K562 (cell line): ENCODE data around the gene DPP4. TPM values are rescaled to one million over a fixed set of nuclear protein-coding genes. Genes with fewer than 3 reads are reported as not detected.

Source experiments
- ATAC-seq: fragments of 200-7000 bp; cut with Tn5 transposase; 3 replicates; pipeline ENCODE4 v1.9.1; 2020; ENCODE audit warnings: moderate library complexity
- BruUV-seq: library from RNA; stranded (reverse); fragments of 400-500 nt; replicated peaks from 2 replicates; lab custom pipeline; 2021; lab: Mats Ljungman, UMichigan
- CTCF ChIA-PET: fragments of 300-600 bp; formaldehyde crosslinking; extraction: SDS; loops from one replicate; lab custom pipeline; 2021; ENCODE audit warnings: low intra/inter-chr PET ratio; lab: Yijun Ruan, JAX
- POLR2A ChIA-PET: fragments of 300-600, 350-650 bp; sonication (Branson Sonifier 250); formaldehyde crosslinking; extraction: SDS; loops from one replicate; lab custom pipeline; 2021; ENCODE audit warnings: antibody characterized with exemption, inconsistent platforms; lab: Yijun Ruan, JAX
- DNase-seq, 4 experiments: peaks; one replicate each; pipeline versions ENCODE4 v3.0.0 to v3.0.0-alpha.2; 2011 to 2018; ENCODE audit warnings: low spot score in 3 of 4, mixed read lengths in 3 of 4; ENCODE audit errors: extremely low read depth in 1 of 4
- FAIRE-seq: peaks from 2 replicates; lab custom pipeline; 2011; peaks lifted over from hg19 to GRCh38; lab: Jason Lieb, UNC
- H2AFZ ChIP-seq: 2 replicates; pipeline ENCODE4 v1.6.0; 2011; ENCODE audit warnings: low read depth, low read length, control low read depth, inconsistent platforms
- H3K27ac ChIP-seq: fragments of 200-600 bp; 3 replicates; pipeline ENCODE4 v1.8.0; 2011; ENCODE audit warnings: low read depth, mild to moderate bottlenecking, control low read depth, inconsistent platforms, low read length, moderate library complexity, mixed read lengths; ENCODE audit errors: extremely low read depth
- H3K27me3 ChIP-seq, 2 experiments: fragments of 300-600 bp in 1 of 2; 2 replicates in 1 of 2; 3 replicates in 1 of 2; pipeline versions ENCODE4 v1.6.0 to v1.8.0; 2011; ENCODE audit warnings: inconsistent platforms in 2 of 2, low read length in 2 of 2, mild to moderate bottlenecking in 1 of 2, mixed read lengths in 1 of 2, moderate library complexity in 1 of 2; ENCODE audit not compliant: control insufficient read depth in 2 of 2, insufficient read depth in 2 of 2
- H3K36me3 ChIP-seq: fragments of 300-600 bp; 3 replicates; pipeline ENCODE4 v1.8.0; 2011; ENCODE audit warnings: mild to moderate bottlenecking, low read length, inconsistent platforms; ENCODE audit not compliant: control insufficient read depth, insufficient read depth
- H3K4me1 ChIP-seq, 2 experiments: fragments of 200-600 bp in 1 of 2; replicated peaks in 1 of 2; 2 replicates in 1 of 2; 3 replicates in 1 of 2; pipeline versions ENCODE4 v1.5.1 to v1.8.0; 2011; ENCODE audit warnings: inconsistent platforms in 2 of 2, low read length in 2 of 2, mild to moderate bottlenecking in 1 of 2, mixed read lengths in 1 of 2, moderate library complexity in 1 of 2; ENCODE audit not compliant: control insufficient read depth in 2 of 2, insufficient read depth in 2 of 2
- H3K4me2 ChIP-seq: 2 replicates; pipeline ENCODE4 v1.6.1; 2011; ENCODE audit warnings: low read length, control low read depth, inconsistent platforms, mixed read lengths; ENCODE audit not compliant: insufficient read depth
- H3K4me3 ChIP-seq: fragments of 200-600 bp; sonication (generic), shearing (Covaris generic); 2 replicates; pipeline ENCODE4 v1.5.1; 2016; ENCODE audit warnings: control low read depth, inconsistent platforms
- H3K79me2 ChIP-seq: fragments of 200-600 bp; 3 replicates; pipeline ENCODE4 v1.8.0; 2011; ENCODE audit warnings: low read length, inconsistent platforms; ENCODE audit not compliant: control insufficient read depth, insufficient read depth
- H3K9ac ChIP-seq, 2 experiments: 2 replicates each; pipeline versions ENCODE4 v1.6.0 to v1.6.1; 2011; ENCODE audit warnings: low read depth in 2 of 2, low read length in 2 of 2, control low read depth in 1 of 2, inconsistent platforms in 1 of 2, mild to moderate bottlenecking in 1 of 2, mixed read lengths in 1 of 2; ENCODE audit not compliant: insufficient read depth in 1 of 2
- H3K9me1 ChIP-seq: one replicate; pipeline ENCODE4 v1.6.0; 2011; ENCODE audit warnings: inconsistent platforms, mild to moderate bottlenecking, low read length, moderate library complexity; ENCODE audit not compliant: control insufficient read depth, insufficient read depth
- H3K9me3 ChIP-seq: replicated peaks from 2 replicates; pipeline ENCODE4 v1.5.1; 2011; ENCODE audit warnings: low read depth, low read length, inconsistent platforms; ENCODE audit not compliant: control insufficient read depth, insufficient read depth
- H4K20me1 ChIP-seq: replicated peaks from 2 replicates; pipeline ENCODE4 v1.6.1; 2011; ENCODE audit warnings: low read length, inconsistent platforms, mixed read lengths; ENCODE audit not compliant: control insufficient read depth, insufficient read depth
- E2F6 ChIP-seq, 2 experiments: IDR thresholded peaks; 2 replicates each; pipeline ENCODE4 v1.6.1; 2011; ENCODE audit warnings: borderline replicate concordance in 1 of 2, control low read depth in 1 of 2, low read depth in 1 of 2, low read length in 1 of 2, mild to moderate bottlenecking in 1 of 2, mixed read lengths in 1 of 2, moderate library complexity in 1 of 2; ENCODE audit not compliant: insufficient read depth in 1 of 2, insufficient read length in 1 of 2, poor library complexity in 1 of 2, severe bottlenecking in 1 of 2; ENCODE audit errors: extremely low read depth in 1 of 2
- HNRNPL ChIP-seq: fragments of 200-400 bp; formaldehyde crosslinking; IDR thresholded peaks from 2 replicates; pipeline ENCODE4 v1.6.1; 2017; ENCODE audit warnings: low read depth, mild to moderate bottlenecking, low read length
- IFI16 ChIP-seq: fragments of 250-450 bp; sonication (Bioruptor Pico); IDR thresholded peaks from 2 replicates; pipeline ENCODE4 v2.1.2; 2022; ENCODE audit warnings: mild to moderate bottlenecking, inconsistent platforms
- MIER1 ChIP-seq: fragments of 450-650 bp; IDR thresholded peaks from 2 replicates; pipeline ENCODE4 v1.6.1; 2016; ENCODE audit warnings: antibody characterized with exemption, mild to moderate bottlenecking, low read depth
- MITF ChIP-seq: IDR thresholded peaks from 2 replicates; pipeline ENCODE4 v1.6.1; 2014; ENCODE audit warnings: antibody characterized with exemption
- NEUROD1 ChIP-seq: fragments of 150-350 bp; IDR thresholded peaks from 2 replicates; pipeline ENCODE4 v1.6.1; 2014; ENCODE audit warnings: borderline replicate concordance, low read length, low read depth; ENCODE audit not compliant: partially characterized antibody
- RAD51 ChIP-seq: fragments of 450-650 bp; IDR thresholded peaks from 2 replicates; pipeline ENCODE4 v1.7.1; 2016; ENCODE audit warnings: low read depth, mild to moderate bottlenecking, borderline replicate concordance
- SMAD4 ChIP-seq: fragments of 250-450 bp; sonication (Bioruptor Pico); conservative IDR thresholded peaks from 2 replicates; pipeline ENCODE4 v1.8.0; 2021; ENCODE audit warnings: inconsistent platforms, mild to moderate bottlenecking, moderate library complexity
- TFAP4 ChIP-seq: sonication (generic); formaldehyde crosslinking; IDR thresholded peaks from 2 replicates; pipeline ENCODE4 v1.8.0; 2022; ENCODE audit warnings: missing genetic modification reagents, mild to moderate bottlenecking, moderate library complexity, borderline replicate concordance
- ZBTB17 ChIP-seq: fragments of 450-650 bp; formaldehyde crosslinking; IDR thresholded peaks from 2 replicates; pipeline ENCODE4 v1.4.0; 2020; ENCODE audit warnings: mild to moderate bottlenecking
- ZFX ChIP-seq: sonication (generic); formaldehyde crosslinking; IDR thresholded peaks from 2 replicates; pipeline ENCODE4 v1.8.0; 2022; ENCODE audit warnings: mild to moderate bottlenecking, missing genetic modification reagents, moderate library complexity
- ZNF239 ChIP-seq: fragments of 250-450 bp; sonication (Bioruptor Pico); IDR thresholded peaks from 2 replicates; pipeline ENCODE4 v1.4.0; 2020; ENCODE audit warnings: mild to moderate bottlenecking
- ZNF76 ChIP-seq: fragments of 250-450 bp; sonication (Bioruptor Pico); IDR thresholded peaks from 2 replicates; pipeline ENCODE4 v1.4.0; 2020; ENCODE audit warnings: mild to moderate bottlenecking, moderate library complexity, borderline replicate concordance
- WGBS: fragments of 100-300 bp; shearing (Covaris generic); methylation state at CpG from one replicate; pipeline ENCODE4 v1.1.6; 2016; ENCODE audit warnings: low coverage, mixed read lengths; ENCODE audit not compliant: insufficient coverage; ENCODE audit errors: missing lambda C conversion rate; 5-methylcytosine and 5-hydroxymethylcytosine counted together
- in situ Hi-C: fragments of 300-500 bp; cut with MboI; formaldehyde crosslinking; loops from 4 replicates; pipeline ENCODE4 v1.15.0; 2018; ENCODE audit warnings: inconsistent platforms, mixed read lengths
- intact Hi-C: fragments of 100-400 bp; cut with micrococcal nuclease; formaldehyde crosslinking; loops from 2 replicates; pipeline ENCODE4 v1.14.2; 2022
- polyA plus RNA-seq, 8 experiments: library from polyadenylated mRNA; depleted of rRNA in 4 of 8; stranded (reverse) in 5 of 8; unstranded in 3 of 8; fragments of >200 nt; fragmentation: Nextera tagmentation in 2 of 8; fragmentation: Illumina TruSeq in 1 of 8; extraction: Ambion mirVana in 2 of 8; extraction: Trizol in 1 of 8; gene quantifications; 2 replicates each; pipeline versions ENCODE4 v1.2.1 to v1.2.3, GENCODE V29; 2011 to 2014; ENCODE audit warnings: inconsistent platforms in 1 of 8, missing spikeins in 1 of 8
- total RNA-seq, 7 experiments: library from RNA; depleted of rRNA in 6 of 7; stranded (reverse); fragments of >200 nt in 6 of 7; fragmentation: Illumina TruSeq in 2 of 7; extraction: Trizol in 2 of 7; gene quantifications; 2 replicates each; pipeline versions ENCODE4 v1.2.1 to v1.2.3, GENCODE V29; 2011 to 2021; ENCODE audit warnings: low replicate concordance in 1 of 7
- TF ChIP-seq, protein P1 (sequence below), 2 experiments: fragments of 250-450 bp in 1 of 2; fragments of 450-650 bp in 1 of 2; sonication (Bioruptor Pico) in 1 of 2; IDR thresholded peaks; 2 replicates each; pipeline versions ENCODE4 v1.6.1 to v1.8.0; 2016 to 2021; ENCODE audit warnings: mild to moderate bottlenecking in 2 of 2, moderate library complexity in 2 of 2, missing compliant biosample characterization in 1 of 2, missing genetic modification characterization in 1 of 2
- TF ChIP-seq, protein P2 (sequence below): sonication (generic); formaldehyde crosslinking; IDR thresholded peaks from 2 replicates; pipeline ENCODE4 v1.8.1; 2023; ENCODE audit warnings: mild to moderate bottlenecking, missing genetic modification reagents, moderate library complexity
- TF ChIP-seq, protein P3 (sequence below): sonication (generic); formaldehyde crosslinking; IDR thresholded peaks from 2 replicates; pipeline ENCODE4 v1.9.0; 2022; ENCODE audit warnings: mild to moderate bottlenecking, missing genetic modification reagents

The DPP4 gene
- total and polyA plus RNA-seq, 9 of the 15 experiments (the other 6 are each of a cell fraction or from before 2014, with no cell fraction given): 0.11 TPM; not detected in 8

DNA sequence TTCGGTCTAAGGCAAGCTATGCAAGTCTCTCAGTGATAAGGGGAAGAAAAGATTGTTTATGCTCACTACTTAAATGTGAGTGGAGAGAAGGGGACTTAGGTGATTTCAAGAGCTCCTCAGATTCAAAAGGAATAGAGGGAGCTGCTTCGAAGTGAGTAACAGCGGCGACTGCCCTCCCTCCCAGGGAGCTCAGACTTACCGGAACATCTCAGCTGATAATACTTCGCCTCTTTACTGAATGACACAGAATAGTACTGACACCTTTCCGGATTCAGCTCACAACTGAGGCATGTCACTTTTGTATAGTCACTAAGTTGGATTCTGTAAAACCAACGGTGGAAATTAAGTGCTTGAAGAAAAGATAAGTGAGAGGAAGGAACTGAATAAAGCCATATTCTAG lies 55.5 kb downstream of the DPP4 start (continued):
- TF ChIP-seq TFAP4 (no peak), SMAD4 (CRISPR knock-in tag) (no peak), ZNF239 (no peak), MITF (no peak), MIER1 (no peak), RAD51 (no peak)

DNA sequence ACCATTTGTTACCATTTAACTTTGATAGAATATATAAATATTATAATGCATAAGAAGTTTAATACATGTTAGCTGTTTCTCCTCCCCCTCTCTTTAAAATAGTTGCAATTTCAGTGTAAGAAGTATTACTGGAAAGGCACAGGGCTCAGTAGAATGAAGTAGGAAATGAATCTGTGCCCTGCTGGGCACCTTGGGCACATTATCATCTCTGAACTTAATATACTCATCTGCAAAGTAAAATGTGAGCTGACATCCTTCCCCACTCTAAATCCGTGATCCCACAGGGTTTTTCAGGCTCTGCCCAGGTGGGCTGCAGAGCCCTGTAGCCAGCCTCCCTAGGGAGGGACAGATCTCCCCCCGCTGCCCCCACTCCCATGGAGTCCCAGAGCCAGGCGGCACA lies 56.8 kb downstream of the DPP4 start:
- CTCF ChIA-PET: interaction anchor here (0.6 kb wide), 1 partner anchor 1906 kb away, joined by 5 read pairs; no protein-coding TSS in a partner anchor
- POLR2A ChIA-PET: no interaction called here
- no TSS peak for BruUV-seq
- no peaks in the 10 kb centered on the region for H3K36me3 ChIP-seq
- H3K27me3 ChIP-seq: no peaks in the 10 kb centered on the region
- H3K9me1 ChIP-seq: no peaks in the 10 kb centered on the region
- no peaks in the 10 kb centered on the region for H3K4me1 ChIP-seq
- DNase-seq (no peak), FAIRE-seq (no peak), ATAC-seq (no peak)
- no peaks in the 10 kb centered on the region for H4K20me1 ChIP-seq
- H3K4me3 ChIP-seq: no peak overlapping the region
- WGBS: 0% methylated on average over 3 of the region's 3 CpGs
- H3K79me2 ChIP-seq: no peaks in the 10 kb centered on the region
- intact Hi-C loops: no loop called here
- no peak overlapping the region for H3K9ac ChIP-seq
- no peak overlapping the region for H2AFZ ChIP-seq
- in situ Hi-C loops: no loop called here
- H3K4me2 ChIP-seq: no peak overlapping the region
- H3K27ac ChIP-seq: no peak overlapping the region
- no peaks in the 10 kb centered on the region for H3K9me3 ChIP-seq
- TF ChIP-seq NEUROD1: no peak
- TF ChIP-seq, protein P1, sequence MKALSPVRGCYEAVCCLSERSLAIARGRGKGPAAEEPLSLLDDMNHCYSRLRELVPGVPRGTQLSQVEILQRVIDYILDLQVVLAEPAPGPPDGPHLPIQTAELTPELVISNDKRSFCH (CRISPR knock-in tag; IDR thresholded peaks at IDR 0.05): no peak
- TF ChIP-seq, protein P1 (tag; IDR thresholded peaks at IDR 0.05): no peak
- TF ChIP-seq E2F6 (IDR thresholded peaks at IDR 0.05; ENCODE audit: borderline replicate concordance in 1 of 2, extremely low read depth in 1 of 2, insufficient read depth in 1 of 2, insufficient read length in 1 of 2, low read depth in 1 of 2, low read length in 1 of 2, poor library complexity in 1 of 2, severe bottlenecking in 1 of 2): no peak
- TF ChIP-seq, protein P2, sequence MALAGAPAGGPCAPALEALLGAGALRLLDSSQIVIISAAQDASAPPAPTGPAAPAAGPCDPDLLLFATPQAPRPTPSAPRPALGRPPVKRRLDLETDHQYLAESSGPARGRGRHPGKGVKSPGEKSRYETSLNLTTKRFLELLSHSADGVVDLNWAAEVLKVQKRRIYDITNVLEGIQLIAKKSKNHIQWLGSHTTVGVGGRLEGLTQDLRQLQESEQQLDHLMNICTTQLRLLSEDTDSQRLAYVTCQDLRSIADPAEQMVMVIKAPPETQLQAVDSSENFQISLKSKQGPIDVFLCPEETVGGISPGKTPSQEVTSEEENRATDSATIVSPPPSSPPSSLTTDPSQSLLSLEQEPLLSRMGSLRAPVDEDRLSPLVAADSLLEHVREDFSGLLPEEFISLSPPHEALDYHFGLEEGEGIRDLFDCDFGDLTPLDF (CRISPR knock-in tag): no peak
- TF ChIP-seq HNRNPL: no peak
- no peak for TF ChIP-seq ZFX (CRISPR knock-in tag)
- no peak for TF ChIP-seq ZBTB17 (CRISPR knock-in tag)
- no peak for TF ChIP-seq ZNF76 (CRISPR knock-in tag)
- TF ChIP-seq, protein P3, sequence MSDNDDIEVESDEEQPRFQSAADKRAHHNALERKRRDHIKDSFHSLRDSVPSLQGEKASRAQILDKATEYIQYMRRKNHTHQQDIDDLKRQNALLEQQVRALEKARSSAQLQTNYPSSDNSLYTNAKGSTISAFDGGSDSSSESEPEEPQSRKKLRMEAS (CRISPR knock-in tag): no peak
- no peak for TF ChIP-seq IFI16 (CRISPR knock-in tag)
